Endothelial cell of umbilical vein (primary cell): Measurements from ENCODE around the gene CCDC38.

Source experiments
- CTCF ChIP-seq, 2 donors: IDR thresholded peaks; 1 replicate in 1 of 2; 2 replicates in 1 of 2; pipeline ENCODE4 v1.5.1; 2011; ENCODE audit warnings: low read length in 2 of 2, mild to moderate bottlenecking in 2 of 2, moderate library complexity in 2 of 2, control low read depth in 1 of 2, inconsistent platforms in 1 of 2, low read depth in 1 of 2; ENCODE audit not compliant: insufficient read depth in 1 of 2; ENCODE audit errors: extremely low read depth in 1 of 2
- EZH2 ChIP-seq: IDR thresholded peaks from 2 replicates; pipeline ENCODE4 v1.6.1; 2012; ENCODE audit warnings: borderline replicate concordance, low read depth, mild to moderate bottlenecking, moderate library complexity, low read length, inconsistent platforms; ENCODE audit not compliant: severe bottlenecking
- FOS ChIP-seq: IDR thresholded peaks from 2 replicates; pipeline ENCODE4 v1.6.1; 2011; ENCODE audit warnings: mild to moderate bottlenecking, low read length, moderate library complexity, borderline replicate concordance; ENCODE audit not compliant: insufficient read depth
- GATA2 ChIP-seq: IDR thresholded peaks from 2 replicates; pipeline ENCODE4 v1.7.0; 2011; ENCODE audit warnings: low read depth, mild to moderate bottlenecking, moderate library complexity, mixed read lengths, low read length; ENCODE audit not compliant: insufficient read length, insufficient read depth
- JUN ChIP-seq: IDR thresholded peaks from 2 replicates; pipeline ENCODE4 v1.6.1; 2011; ENCODE audit warnings: borderline replicate concordance, low read depth; ENCODE audit not compliant: insufficient read length, insufficient read depth
- MAX ChIP-seq: IDR thresholded peaks from 2 replicates; pipeline ENCODE4 v1.6.1; 2011; ENCODE audit not compliant: insufficient read depth, insufficient read length
- POLR2A ChIP-seq: IDR thresholded peaks from 2 replicates; pipeline ENCODE4 v1.6.1; 2012; ENCODE audit warnings: low read depth, mild to moderate bottlenecking, control low read depth, low read length
- POLR2AphosphoS5 ChIP-seq: IDR thresholded peaks from 2 replicates; pipeline ENCODE4 v1.6.1; 2012; ENCODE audit warnings: low read depth, mild to moderate bottlenecking, control low read depth, low read length, moderate library complexity; ENCODE audit not compliant: insufficient read depth

- TF ChIP-seq CTCF (IDR thresholded peaks at IDR 0.05; ENCODE audit: extremely low read depth in 1 of 2, insufficient read depth in 1 of 2, low read depth in 1 of 2, low read length in 2 of 2) (no peak), JUN (no peak), POLR2A (no peak), MAX (no peak), POLR2AphosphoS5 (no peak), FOS (no peak), EZH2 (no peak), GATA2 (no peak)
Observed at GRCh38 chr12:95956557-95957145, 14.2 kb upstream of the CCDC38 start.
